GM12878 (cell line): ENCODE results near the gene ATP5F1D. TPM values are rescaled to one million over a fixed set of nuclear protein-coding genes. Genes with fewer than 3 reads are reported as not detected.

Experiments used
- ATAC-seq: fragments of 200-7000 bp; cut with Tn5 transposase; 3 replicates; pipeline ENCODE4 v1.9.1; 2020; ENCODE audit warnings: mild to moderate bottlenecking, moderate library complexity
- BruUV-seq: library from RNA; stranded (reverse); fragments of 400-500 nt; replicated peaks from 2 replicates; lab custom pipeline; 2021; lab: Mats Ljungman, UMichigan
- CTCF ChIA-PET: fragments of 300-600 bp; sonication (Branson Sonifier 250); formaldehyde crosslinking; extraction: SDS; loops from one replicate; lab custom pipeline; 2021; ENCODE audit warnings: inconsistent platforms; lab: Yijun Ruan, JAX
- POLR2A ChIA-PET: fragments of 350-600 bp; formaldehyde crosslinking; extraction: SDS; loops from one replicate; lab custom pipeline; 2021; ENCODE audit warnings: inconsistent platforms; lab: Charles Lee
- RAD21 ChIA-PET: fragments of 300-600 bp; sonication (Branson Sonifier 250); formaldehyde crosslinking; loops from one replicate; lab custom pipeline; 2023; ENCODE audit warnings: antibody characterized with exemption; ENCODE audit not compliant: unreplicated experiment; lab: Charles Lee
- SMC1A ChIA-PET: fragments of 300-600 bp; sonication (Branson Sonifier 250); formaldehyde crosslinking; loops from one replicate; lab custom pipeline; 2023; ENCODE audit not compliant: unreplicated experiment, uncharacterized antibody; lab: Charles Lee
- DNase-seq: peaks from one replicate; pipeline ENCODE4 v3.0.0-alpha.2; 2011; ENCODE audit warnings: low read depth, low spot score
- FAIRE-seq: peaks from 3 replicates; lab custom pipeline; 2011; peaks lifted over from hg19 to GRCh38; lab: Jason Lieb, UNC
- H2AFZ ChIP-seq: 2 replicates; pipeline ENCODE4 v1.6.0; 2011; ENCODE audit warnings: low read depth, low read length, control low read depth; ENCODE audit not compliant: control insufficient read depth
- H3K27ac ChIP-seq: 2 replicates; pipeline ENCODE4 v1.5.1; 2011; ENCODE audit warnings: control low read depth; ENCODE audit not compliant: control insufficient read depth, insufficient read depth
- H3K27me3 ChIP-seq, 2 experiments: replicated peaks in 1 of 2; 2 replicates each; pipeline versions ENCODE4 v1.6.0 to v1.6.1; 2011; ENCODE audit warnings: low read length in 1 of 2; ENCODE audit not compliant: control insufficient read depth in 2 of 2, insufficient read depth in 2 of 2
- H3K36me3 ChIP-seq, 2 experiments: 2 replicates each; pipeline ENCODE4 v1.5.1; 2011; ENCODE audit warnings: low read length in 1 of 2; ENCODE audit not compliant: control insufficient read depth in 2 of 2, insufficient read depth in 2 of 2
- H3K4me1 ChIP-seq: 2 replicates; pipeline ENCODE4 v1.6.1; 2011; ENCODE audit warnings: mild to moderate bottlenecking, low read length, moderate library complexity, mixed read lengths; ENCODE audit not compliant: control insufficient read depth, insufficient read depth
- H3K4me2 ChIP-seq: 2 replicates; pipeline ENCODE4 v1.6.0; 2011; ENCODE audit warnings: control low read depth; ENCODE audit not compliant: control insufficient read depth, insufficient read depth
- H3K4me3 ChIP-seq: fragments of 200-600 bp; sonication (generic); 2 replicates; pipeline ENCODE4 v1.5.1; 2016
- H3K79me2 ChIP-seq: 2 replicates; pipeline ENCODE4 v1.6.0; 2011; ENCODE audit warnings: low read length; ENCODE audit not compliant: control insufficient read depth, insufficient read depth
- H3K9ac ChIP-seq: 2 replicates; pipeline ENCODE4 v1.8.0; 2011; ENCODE audit warnings: low read length, control low read depth, mixed read lengths; ENCODE audit not compliant: control insufficient read depth, insufficient read depth
- H3K9me3 ChIP-seq: replicated peaks from 3 replicates; pipeline ENCODE4 v1.5.1; 2011; ENCODE audit warnings: mild to moderate bottlenecking, low read length; ENCODE audit not compliant: control insufficient read depth, insufficient read depth
- H4K20me1 ChIP-seq: 2 replicates; pipeline ENCODE4 v1.6.0; 2011; ENCODE audit not compliant: control insufficient read depth, insufficient read depth
- BHLHE40 ChIP-seq, 2 experiments: fragments of 450-650 bp in 1 of 2; IDR thresholded peaks; 2 replicates each; pipeline ENCODE4 v1.6.1; 2011 to 2017; ENCODE audit warnings: low read depth in 2 of 2, borderline replicate concordance in 1 of 2, improper control_type of control experiment in 1 of 2, low read length in 1 of 2, mild to moderate bottlenecking in 1 of 2
- CREB1 ChIP-seq: IDR thresholded peaks from 2 replicates; pipeline ENCODE4 v1.6.1; 2012; ENCODE audit warnings: low read depth, mild to moderate bottlenecking, inconsistent platforms
- EP300 ChIP-seq, 2 experiments: fragments of 150-350 bp in 1 of 2; IDR thresholded peaks; 2 replicates each; pipeline ENCODE4 v1.6.1; 2011 to 2012; ENCODE audit warnings: low read depth in 2 of 2, low read length in 2 of 2, borderline replicate concordance in 1 of 2, improper control_type of control experiment in 1 of 2, inconsistent platforms in 1 of 2; ENCODE audit not compliant: control insufficient read depth in 1 of 2
- FOXM1 ChIP-seq: IDR thresholded peaks from 2 replicates; pipeline ENCODE4 v1.6.1; 2012; ENCODE audit warnings: low read depth, mild to moderate bottlenecking, inconsistent platforms, low read length, moderate library complexity
- HCFC1 ChIP-seq: fragments of 150-350 bp; IDR thresholded peaks from 2 replicates; pipeline ENCODE4 v1.6.1; 2014; ENCODE audit warnings: low read length
- NBN ChIP-seq: fragments of 450-650 bp; IDR thresholded peaks from 2 replicates; pipeline ENCODE4 v1.6.1; 2016
- NFYA ChIP-seq: IDR thresholded peaks from 2 replicates; pipeline ENCODE4 v1.6.1; 2011; ENCODE audit warnings: low read depth, mild to moderate bottlenecking, low read length, improper control_type of control experiment, borderline replicate concordance
- PML ChIP-seq: IDR thresholded peaks from 2 replicates; pipeline ENCODE4 v1.6.1; 2012; ENCODE audit warnings: low read length, inconsistent platforms
- RAD51 ChIP-seq: fragments of 450-650 bp; IDR thresholded peaks from 2 replicates; pipeline ENCODE4 v1.6.1; 2016; ENCODE audit warnings: moderate library complexity, mild to moderate bottlenecking, inconsistent platforms
- SIX5 ChIP-seq: IDR thresholded peaks from 2 replicates; pipeline ENCODE4 v1.6.1; 2011; ENCODE audit warnings: mild to moderate bottlenecking, low read depth, low read length, moderate library complexity; ENCODE audit not compliant: severe bottlenecking
- SMC3 ChIP-seq: IDR thresholded peaks from 2 replicates; pipeline ENCODE4 v1.6.1; 2011; ENCODE audit warnings: low read length, improper control_type of control experiment, borderline replicate concordance
- STAT3 ChIP-seq: IDR thresholded peaks from 2 replicates; pipeline ENCODE4 v1.6.1; 2011; ENCODE audit warnings: low read depth, low read length, improper control_type of control experiment
- TAF1 ChIP-seq: IDR thresholded peaks from 2 replicates; pipeline ENCODE4 v1.6.1; 2011; ENCODE audit warnings: mild to moderate bottlenecking, low read depth, low read length, borderline replicate concordance
- YBX1 ChIP-seq: fragments of 450-650 bp; IDR thresholded peaks from 2 replicates; pipeline ENCODE4 v1.6.1; 2016; ENCODE audit warnings: antibody characterized with exemption
- ZNF207 ChIP-seq: fragments of 450-650 bp; IDR thresholded peaks from 2 replicates; pipeline ENCODE4 v1.6.1; 2014; ENCODE audit warnings: antibody characterized with exemption, mild to moderate bottlenecking, borderline replicate concordance
- WGBS: methylation state at CpG from one replicate; pipeline ENCODE4 v1.1.6; 2016; ENCODE audit warnings: low lambda C conversion rate; ENCODE audit not compliant: insufficient replicate concordance, insufficient coverage; ENCODE audit errors: missing lambda C conversion rate; 5-methylcytosine and 5-hydroxymethylcytosine counted together
- in situ Hi-C: fragments of 300-500 bp; cut with MboI; formaldehyde crosslinking; loops from 9 replicates; pipeline ENCODE4 v1.14.3; 2018; ENCODE audit warnings: mixed read lengths
- intact Hi-C: fragments of 100-400 bp; cut with micrococcal nuclease; formaldehyde crosslinking; loops from one replicate; pipeline ENCODE4 v1.14.2; 2022; ENCODE audit not compliant: unreplicated experiment
- polyA plus RNA-seq, 11 experiments: library from polyadenylated mRNA; depleted of rRNA in 4 of 11; unstranded in 6 of 11; stranded (reverse) in 5 of 11; fragments of >200 nt; fragmentation: Nextera tagmentation in 4 of 11; fragmentation: Illumina TruSeq in 1 of 11; extraction: Ambion mirVana in 4 of 11; extraction: Trizol in 1 of 11; gene quantifications; 1 replicate in 1 of 11; 2 replicates in 10 of 11; pipeline versions ENCODE4 v1.2.1 to v1.2.3, GENCODE V29; 2011 to 2016; ENCODE audit warnings: inconsistent platforms in 2 of 11, missing spikeins in 2 of 11, low read depth in 1 of 11
- total RNA-seq, 4 experiments: library from RNA; depleted of rRNA in 3 of 4; stranded (reverse); fragments of >200 nt in 3 of 4; fragmentation: Illumina TruSeq in 1 of 4; extraction: Trizol in 1 of 4; gene quantifications; 2 replicates each; pipeline versions ENCODE4 v1.2.1 to v1.2.3, GENCODE V29; 2013 to 2021

ATP5F1D gene
- total and polyA plus RNA-seq, 10 of the 15 experiments (the other 5 are each of a cell fraction or from before 2014, with no cell fraction given): 7.2 to 357 (median 49.5) TPM

- no peak overlapping the region for H3K9ac ChIP-seq
- H4K20me1 ChIP-seq: no peaks in the 10 kb centered on the region; the same call in 1 of the 2 replicates
- no peaks in the 10 kb centered on the region for H3K9me3 ChIP-seq
- no peak for TF ChIP-seq HCFC1
- TF ChIP-seq NFYA: no peak
- TF ChIP-seq SMC3: no peak
- TF ChIP-seq SIX5: no peak
- TF ChIP-seq FOXM1: no peak
- no peak overlapping the region for H3K4me2 ChIP-seq
- SMC1A ChIA-PET: interaction anchor here (0.6 to 0.8 kb wide), 2 partner anchors 23 to 485 kb away, joined by 3 to 4 read pairs; no protein-coding TSS in a partner anchor
- DNase-seq (no peak), ATAC-seq (no peak), FAIRE-seq (no peak)
- H3K4me1 ChIP-seq: peaks cover 14% of the 10 kb centered on the region
- POLR2A ChIA-PET: no interaction called here
- no peak overlapping the region for H3K27ac ChIP-seq
- in situ Hi-C loops: no loop called here
- BruUV-seq: no TSS peak
- WGBS: 89% methylated on average over 15 of the region's 15 CpGs
- peaks cover 36% of the 10 kb centered on the region for H3K79me2 ChIP-seq
- H3K4me3 ChIP-seq: no peak overlapping the region
- H2AFZ ChIP-seq: no peak overlapping the region
- CTCF ChIA-PET: interaction anchor here (0.9 kb wide), 1 partner anchor 56 kb away, joined by 6 read pairs; no protein-coding TSS in a partner anchor
- H3K27me3 ChIP-seq: no peaks in the 10 kb centered on the region
- peaks cover 7 to 23% of the 10 kb centered on the region in 2 experiments; a peak in 3 of 4 replicates for H3K36me3 ChIP-seq
- intact Hi-C loops: no loop called here
- RAD21 ChIA-PET: interaction anchor here (1.7 kb wide), 1 partner anchor 104 kb away, joined by 3 read pairs; no protein-coding TSS in a partner anchor
Measured at GRCh38 chr19:1217366-1217765, 24.2 kb upstream of the ATP5F1D start.

- Histone ChIP-seq H3K9me3 (no peaks in the 10 kb centered on the region), H3K27me3 (no peaks in the 10 kb centered on the region), H3K9ac (no peak overlapping the region), H4K20me1 (no peaks in the 10 kb centered on the region; the same call in 1 of the 2 replicates), H3K27ac (no peak overlapping the region), H3K4me3 (no peak overlapping the region), H2AFZ (no peak overlapping the region), H3K36me3 (peaks cover 7 to 28% of the 10 kb centered on the region in 2 experiments; a peak in 3 of 4 replicates), H3K4me1 (peaks cover 5% of the 10 kb centered on the region), H3K4me2 (no peak overlapping the region), H3K79me2 (peaks cover 24% of the 10 kb centered on the region)
- in situ Hi-C loops: no loop called here
- BruUV-seq: no TSS peak
- DNase-seq (no peak), ATAC-seq (no peak), FAIRE-seq (no peak)
- intact Hi-C loops: no loop called here
- ChIA-PET SMC1A (no interaction called here), POLR2A (no interaction called here), CTCF (no interaction called here), RAD21 (interaction anchor here (1.7 kb wide), 1 partner anchor 106 kb away, joined by 3 read pairs; no protein-coding TSS in a partner anchor)
- 91% methylated on average over 36 of the region's 37 CpGs for WGBS
- TF ChIP-seq PML (no peak), EP300 (IDR thresholded peaks at IDR 0.05; ENCODE audit: borderline replicate concordance in 1 of 2, control insufficient read depth in 1 of 2, low read depth in 2 of 2, low read length in 2 of 2) (no peak), YBX1 (no peak), RAD51 (no peak), STAT3 (no peak), NBN (no peak), TAF1 (no peak), BHLHE40 (IDR thresholded peaks at IDR 0.05; ENCODE audit: borderline replicate concordance in 1 of 2, low read depth in 2 of 2, low read length in 1 of 2) (no peak), ZNF207 (no peak), HCFC1 (no peak), CREB1 (no peak)
Measured at GRCh38 chr19:1218751-1219567, 22.6 kb upstream of the ATP5F1D start.
